ENCODE measurements around the gene EPHA4. TPM values are rescaled to one million over a fixed set of nuclear protein-coding genes. Genes with fewer than 3 reads are reported as not detected.

The EPHA4 gene
- total RNA-seq, 1 donor from 2014 or later = 30.1 TPM

DNA sequence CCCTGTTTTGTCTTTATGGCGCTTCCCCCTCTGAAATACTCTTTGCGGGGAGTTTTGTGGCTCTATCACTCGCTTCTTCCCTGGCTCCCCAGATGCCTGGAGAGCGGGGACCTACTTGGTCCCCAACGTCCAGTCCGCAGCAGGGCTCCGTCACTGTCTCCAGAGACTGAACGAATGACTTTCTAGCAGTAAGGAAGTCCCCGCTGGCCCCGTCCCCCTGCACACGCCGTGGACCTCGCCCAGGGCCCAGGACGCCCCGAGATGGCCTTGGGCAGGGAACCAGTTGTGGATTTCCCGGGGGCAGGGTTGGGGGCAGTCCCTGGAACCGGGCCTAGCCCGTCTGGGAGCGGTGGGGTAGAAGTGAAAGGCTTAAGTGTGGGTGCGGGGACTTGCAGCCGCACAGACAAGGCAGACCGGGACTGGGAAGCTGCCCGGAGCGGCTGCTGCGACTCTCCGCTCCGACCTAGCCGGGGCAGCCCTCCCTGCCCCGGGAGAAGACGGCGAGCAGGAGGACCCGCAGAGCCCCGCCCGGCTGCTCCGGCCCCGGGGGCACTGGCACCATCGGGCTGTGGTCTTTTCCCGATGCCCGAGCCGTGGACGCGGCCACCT, 821 bp upstream of the EPHA4 start:
- no peak for FAIRE-seq

DNA sequence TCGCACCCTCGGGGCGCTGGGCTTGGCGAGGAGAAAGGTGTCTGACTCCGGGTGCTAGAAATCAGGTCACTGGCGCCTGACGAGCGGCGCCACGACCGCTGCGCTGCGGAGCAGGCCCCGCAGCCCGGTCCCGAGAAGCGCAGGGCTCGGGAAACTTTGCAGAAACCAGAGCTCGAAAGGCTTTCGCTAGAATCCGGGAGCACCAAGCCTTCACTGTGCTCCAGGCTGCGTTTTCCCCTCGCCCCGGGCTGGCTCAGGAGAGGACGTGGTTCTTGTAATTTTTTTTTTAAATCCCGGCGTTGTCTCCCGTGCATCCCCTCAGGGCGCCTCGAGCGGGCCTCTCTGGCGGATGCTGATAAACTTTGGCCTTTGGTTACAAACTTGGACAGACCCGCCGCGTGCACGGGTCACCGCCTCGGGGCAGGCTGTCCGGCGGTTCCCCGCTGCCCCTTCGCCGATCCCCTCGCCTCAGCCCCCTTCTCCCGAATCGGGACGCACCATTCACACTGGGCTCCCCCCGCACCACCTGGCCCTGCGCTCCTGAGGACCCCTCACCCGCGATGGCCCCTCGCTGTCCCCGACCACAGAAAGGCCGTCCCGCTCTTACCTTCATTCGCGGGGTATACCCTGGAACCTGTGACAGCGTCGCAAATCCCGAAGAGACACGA, 419 bp downstream of the EPHA4 start:
- Histone ChIP-seq H3K27ac (ENCODE audit: low read depth, low read length) (peak overlapping the region; percentile 56), H3K4me3 (ENCODE audit: insufficient read depth, low read depth, low read length) (peak overlapping the region; percentile 72), H3K27me3 (ENCODE audit: insufficient read depth, low read length) (peaks cover 15% of the 10 kb centered on the region), H3K79me2 (ENCODE audit: insufficient read depth, low read length) (no peaks in the 10 kb centered on the region), H2AFZ (ENCODE audit: low read depth, low read length) (peak overlapping the region; percentile 91), H3K9ac (ENCODE audit: low read length) (peak overlapping the region; percentile 87), H3K9me3 (ENCODE audit: insufficient read depth, low read depth, low read length) (no peaks in the 10 kb centered on the region), H3K4me2 (ENCODE audit: low read length) (peak overlapping the region; percentile 98), H3K4me1 (ENCODE audit: insufficient read depth, low read length) (peaks cover 12% of the 10 kb centered on the region), H3K36me3 (ENCODE audit: insufficient read depth, low read length) (no peaks in the 10 kb centered on the region), H4K20me1 (ENCODE audit: insufficient read depth, low read length) (peaks cover 27% of the 10 kb centered on the region)
- FAIRE-seq (no peak), DNase-seq (ENCODE audit: low read depth) (peak; percentile 23)
- Mint-ChIP-seq H3K27me3 (ENCODE audit: low read depth, unreplicated experiment) (peaks cover 12% of the 10 kb centered on the region), H3K9me3 (ENCODE audit: unreplicated experiment) (no peaks in the 10 kb centered on the region), H3K27ac (ENCODE audit: unreplicated experiment) (peak overlapping the region; percentile 91), H3K4me1 (ENCODE audit: low read depth, unreplicated experiment) (peaks cover 9% of the 10 kb centered on the region), H3K4me3 (ENCODE audit: unreplicated experiment) (peak overlapping the region; percentile 98), H3K36me3 (ENCODE audit: low read depth, unreplicated experiment) (no peaks in the 10 kb centered on the region)
- TF ChIP-seq EZH2 (IDR thresholded peaks at IDR 0.05; ENCODE audit: insufficient read depth, low read length) = no peak
- TF ChIP-seq, protein P1, sequence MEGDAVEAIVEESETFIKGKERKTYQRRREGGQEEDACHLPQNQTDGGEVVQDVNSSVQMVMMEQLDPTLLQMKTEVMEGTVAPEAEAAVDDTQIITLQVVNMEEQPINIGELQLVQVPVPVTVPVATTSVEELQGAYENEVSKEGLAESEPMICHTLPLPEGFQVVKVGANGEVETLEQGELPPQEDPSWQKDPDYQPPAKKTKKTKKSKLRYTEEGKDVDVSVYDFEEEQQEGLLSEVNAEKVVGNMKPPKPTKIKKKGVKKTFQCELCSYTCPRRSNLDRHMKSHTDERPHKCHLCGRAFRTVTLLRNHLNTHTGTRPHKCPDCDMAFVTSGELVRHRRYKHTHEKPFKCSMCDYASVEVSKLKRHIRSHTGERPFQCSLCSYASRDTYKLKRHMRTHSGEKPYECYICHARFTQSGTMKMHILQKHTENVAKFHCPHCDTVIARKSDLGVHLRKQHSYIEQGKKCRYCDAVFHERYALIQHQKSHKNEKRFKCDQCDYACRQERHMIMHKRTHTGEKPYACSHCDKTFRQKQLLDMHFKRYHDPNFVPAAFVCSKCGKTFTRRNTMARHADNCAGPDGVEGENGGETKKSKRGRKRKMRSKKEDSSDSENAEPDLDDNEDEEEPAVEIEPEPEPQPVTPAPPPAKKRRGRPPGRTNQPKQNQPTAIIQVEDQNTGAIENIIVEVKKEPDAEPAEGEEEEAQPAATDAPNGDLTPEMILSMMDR (IDR thresholded peaks at IDR 0.05; ENCODE audit: insufficient read depth, low read depth, low read length) = no peak

More for the DNA sequence above, 821 bp upstream of the EPHA4 start:
- H3K4me3 ChIP-seq (ENCODE audit: insufficient read depth, low read depth, low read length) = peak overlapping the region; percentile 72
- Mint-ChIP-seq H3K4me1 (ENCODE audit: low read depth, unreplicated experiment) (peaks cover 9% of the 10 kb centered on the region), H3K9me3 (ENCODE audit: unreplicated experiment) (no peaks in the 10 kb centered on the region), H3K27me3 (ENCODE audit: low read depth, unreplicated experiment) (peaks cover 19% of the 10 kb centered on the region), H3K36me3 (ENCODE audit: low read depth, unreplicated experiment) (no peaks in the 10 kb centered on the region), H3K27ac (ENCODE audit: unreplicated experiment) (peak overlapping the region; percentile 23), H3K4me3 (ENCODE audit: unreplicated experiment) (peak overlapping the region; percentile 89)
- peak overlapping the region; percentile 80 for H2AFZ ChIP-seq (ENCODE audit: low read depth, low read length)
- H3K9ac ChIP-seq (ENCODE audit: low read length) = peak overlapping the region; percentile 87
- TF ChIP-seq, protein P1 (IDR thresholded peaks at IDR 0.05; ENCODE audit: insufficient read depth, low read depth, low read length) = no peak
- peak; percentile 7 for TF ChIP-seq EZH2 (IDR thresholded peaks at IDR 0.05; ENCODE audit: insufficient read depth, low read length)
- H3K27ac ChIP-seq (ENCODE audit: low read depth, low read length) = peak overlapping the region; percentile 63
- H4K20me1 ChIP-seq (ENCODE audit: insufficient read depth, low read length) = peaks cover 27% of the 10 kb centered on the region
- peaks cover 12% of the 10 kb centered on the region for H3K4me1 ChIP-seq (ENCODE audit: insufficient read depth, low read length)
- no peaks in the 10 kb centered on the region for H3K36me3 ChIP-seq (ENCODE audit: insufficient read depth, low read length)
- H3K9me3 ChIP-seq (ENCODE audit: insufficient read depth, low read depth, low read length) = no peaks in the 10 kb centered on the region
- peak overlapping the region; percentile 98 for H3K4me2 ChIP-seq (ENCODE audit: low read length)
- H3K79me2 ChIP-seq (ENCODE audit: insufficient read depth, low read length) = no peaks in the 10 kb centered on the region
- H3K27me3 ChIP-seq (ENCODE audit: insufficient read depth, low read length) = peaks cover 15% of the 10 kb centered on the region
- DNase-seq (ENCODE audit: low read depth) = peak; percentile 52
